NOMO-1 treated with DMSO at 0.1 percent for 48 hours (cell line): ENCODE results near the gene SEMA4G.

Experiments
- DNase-seq: peaks from one replicate; lab custom pipeline; 2025; ENCODE audit not compliant: unreplicated experiment; lab: John Stamatoyannopoulos, UW

The SEMA4G gene

DNA sequence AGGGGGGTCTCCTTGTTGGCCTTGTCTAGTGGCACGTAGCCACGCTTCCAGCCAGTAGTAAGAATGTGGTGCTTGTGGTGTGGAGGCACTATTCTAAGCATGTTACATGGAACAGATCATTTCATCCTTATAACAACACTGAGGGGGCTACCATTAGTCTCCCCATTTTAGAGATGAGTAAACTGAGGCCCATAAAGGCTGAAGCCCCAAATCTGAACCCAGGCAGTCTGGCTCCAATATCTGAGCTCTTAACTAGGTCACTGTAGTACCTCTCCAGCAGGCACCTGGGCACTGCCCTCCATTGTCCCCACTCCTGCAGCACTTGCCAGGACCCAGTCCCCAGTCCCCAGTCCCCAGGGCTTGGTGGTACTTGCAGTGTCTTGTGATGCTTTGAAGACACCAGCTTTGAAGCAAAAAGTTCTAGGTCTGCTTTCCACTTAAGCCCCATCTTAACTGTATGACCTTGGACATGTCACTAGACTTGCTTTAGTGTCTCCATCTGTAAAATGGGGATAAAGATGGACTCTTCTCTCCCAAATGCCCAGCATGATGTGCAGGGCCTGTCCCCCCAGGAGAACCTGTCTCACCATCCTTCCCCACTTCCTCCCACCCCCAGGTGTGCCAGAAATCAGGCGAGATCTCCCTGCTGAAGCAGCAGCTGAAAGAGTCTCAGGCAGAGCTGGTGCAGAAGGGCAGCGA lies 36.7 kb downstream of the SEMA4G start:
- no peak for DNase-seq

DNA sequence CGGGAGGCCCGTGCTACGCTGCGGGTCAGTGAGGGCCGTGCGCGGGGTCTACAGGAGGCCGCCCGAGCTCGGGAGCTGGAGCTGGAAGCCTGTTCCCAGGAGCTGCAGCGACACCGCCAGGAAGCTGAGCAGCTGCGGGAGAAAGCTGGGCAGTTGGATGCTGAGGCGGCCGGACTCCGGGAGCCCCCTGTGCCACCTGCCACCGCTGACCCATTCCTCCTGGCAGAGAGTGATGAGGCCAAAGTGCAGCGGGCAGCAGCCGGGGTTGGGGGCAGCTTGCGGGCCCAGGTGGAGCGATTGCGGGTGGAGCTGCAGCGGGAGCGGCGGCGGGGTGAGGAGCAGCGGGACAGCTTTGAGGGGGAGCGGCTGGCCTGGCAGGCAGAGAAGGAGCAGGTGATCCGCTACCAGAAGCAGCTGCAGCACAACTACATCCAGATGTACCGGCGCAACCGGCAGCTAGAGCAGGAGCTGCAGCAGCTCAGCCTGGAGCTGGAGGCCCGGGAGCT lies 37.3 kb downstream of the SEMA4G start:
- DNase-seq, result no peak

GRCh38 chr10:101007099-101007711 lies 37.9 kb downstream of the SEMA4G start:
- no peak for DNase-seq

DNA sequence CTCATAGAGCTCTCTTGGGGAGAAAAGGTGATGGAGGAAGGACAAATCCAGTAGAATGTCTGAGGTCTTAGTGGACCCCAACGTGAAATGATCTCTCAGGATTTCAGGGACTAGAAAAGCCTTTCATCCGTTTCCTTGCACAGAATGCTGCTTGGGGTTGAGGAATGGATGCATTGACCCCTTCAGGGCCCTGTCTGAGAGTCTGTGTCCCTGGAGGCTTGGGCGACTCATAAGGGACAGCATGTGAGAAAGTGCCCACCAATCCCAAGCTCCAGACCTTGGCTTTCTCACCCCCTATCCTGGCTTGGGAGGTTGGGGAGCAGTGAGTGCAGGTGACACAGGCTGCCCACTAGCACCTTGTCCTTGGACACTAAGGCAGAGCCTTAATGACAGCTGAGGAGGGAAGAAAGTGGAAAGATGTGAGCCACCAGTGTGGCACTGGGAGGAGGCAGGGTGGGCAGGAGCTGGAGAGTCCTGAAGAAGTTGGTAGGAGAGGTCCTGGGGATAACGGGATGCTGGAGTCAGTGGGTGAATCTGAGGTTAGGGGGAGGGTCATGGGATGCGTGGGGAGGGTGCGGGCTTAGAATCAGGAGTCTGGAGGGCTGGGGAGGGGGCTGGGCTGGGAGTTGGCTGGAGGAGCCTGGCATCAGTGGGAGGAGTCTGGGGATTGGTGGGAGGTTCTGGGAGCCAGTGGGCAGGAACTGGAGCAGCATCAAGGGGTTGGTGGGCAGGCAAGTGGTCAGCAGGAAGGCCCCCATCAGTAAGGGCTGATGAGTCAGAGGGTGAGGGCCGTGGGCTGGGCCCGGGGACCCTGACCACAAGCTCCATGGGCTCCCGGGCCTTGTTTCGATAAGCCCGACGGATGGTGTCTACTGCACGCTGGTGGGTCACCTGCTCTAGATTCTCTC lies 38.9 kb downstream of the SEMA4G start:
- DNase-seq, result no peak

DNA sequence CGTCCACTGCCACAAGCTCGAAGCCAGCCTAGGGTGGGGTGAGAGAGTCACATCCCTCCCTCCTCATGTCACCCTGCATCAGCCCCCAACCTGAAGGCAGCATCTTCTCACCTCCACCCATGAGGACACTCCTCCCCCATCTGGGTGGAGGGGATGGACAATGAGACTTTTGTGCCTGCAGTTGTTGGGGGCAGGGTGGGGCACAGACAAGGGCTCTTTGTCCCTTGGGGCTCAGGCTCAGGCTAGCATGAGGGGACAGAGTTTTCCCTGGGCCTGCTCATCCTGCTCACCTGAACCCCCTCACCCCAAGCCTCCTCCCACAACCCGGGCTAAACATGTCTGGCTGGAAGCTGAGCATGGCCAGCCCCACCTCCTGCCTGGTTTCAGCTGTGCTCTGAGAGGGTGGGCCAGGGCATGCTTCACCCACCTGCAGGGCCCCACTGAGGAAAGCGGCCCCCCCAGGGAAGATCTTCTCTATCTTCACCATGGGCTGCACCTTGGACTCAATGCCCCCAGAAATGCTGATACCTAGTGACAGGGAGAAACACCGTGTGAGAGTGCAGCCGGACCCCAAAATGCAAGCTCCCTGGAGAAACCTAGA lies 39.6 kb downstream of the SEMA4G start:
- DNase-seq, result no peak

DNA sequence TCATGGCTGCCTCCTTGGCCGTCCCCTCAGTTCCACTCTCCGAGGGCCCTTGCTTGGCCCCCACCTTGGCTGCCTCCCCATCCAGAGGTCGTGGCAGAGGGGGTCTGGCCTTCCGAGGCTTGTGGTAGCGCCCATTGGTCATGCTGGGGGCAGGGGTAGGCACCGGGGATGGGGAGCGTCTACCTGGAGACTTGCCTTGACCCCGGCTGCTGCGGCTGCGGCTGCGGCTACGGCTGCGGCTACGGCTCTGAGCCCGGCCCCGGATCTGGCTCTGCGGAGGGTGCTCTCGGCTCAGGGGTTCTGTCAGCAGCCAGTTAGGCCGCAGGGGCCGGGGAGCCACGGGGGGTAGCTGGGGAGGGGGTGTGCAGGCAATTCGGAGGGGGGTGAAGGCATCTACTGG lies 41.0 kb downstream of the SEMA4G start:
- no peak for DNase-seq

GRCh38 chr10:101011517-101012423 lies 42.5 kb downstream of the SEMA4G start:
- DNase-seq, result no peak

GRCh38 chr10:101012525-101013364 lies 43.4 kb downstream of the SEMA4G start:
- DNase-seq, result peak; percentile 87

- no peak for DNase-seq
Measured at GRCh38 chr10:101013365-101013825, 44.1 kb downstream of the SEMA4G start.

GRCh38 chr10:101014230-101014884 lies 45.1 kb downstream of the SEMA4G start:
- peak; percentile 41 for DNase-seq

GRCh38 chr10:101014966-101015581 lies 45.8 kb downstream of the SEMA4G start:
- peak; percentile 34 for DNase-seq

GRCh38 chr10:101015582-101015973 lies 46.3 kb downstream of the SEMA4G start:
- DNase-seq, result no peak

DNA sequence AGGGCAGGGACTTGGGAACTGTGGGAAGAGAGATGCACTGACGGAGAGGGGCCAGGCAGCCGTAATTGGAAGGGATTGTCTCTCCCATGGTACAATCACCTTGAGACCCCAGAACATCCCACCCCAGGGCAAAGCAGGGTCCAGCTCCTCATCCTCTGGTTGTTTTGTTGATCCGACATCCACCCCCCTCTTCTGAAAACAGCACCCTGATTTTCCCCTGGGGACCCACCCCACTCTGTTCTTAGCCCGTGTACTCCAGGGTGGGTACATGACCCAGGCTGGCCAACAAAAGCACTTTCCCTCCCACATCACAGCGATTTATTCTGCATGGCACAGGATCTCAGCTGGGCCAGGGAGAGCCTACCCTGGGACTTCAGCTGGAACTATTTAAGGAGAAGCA lies 47.5 kb downstream of the SEMA4G start:
- DNase-seq, result no peak

- peak; percentile 20 for DNase-seq
Measured at GRCh38 chr10:101018118-101018599, 48.9 kb downstream of the SEMA4G start.

- DNase-seq, result peak; percentile 78
Measured at GRCh38 chr10:101018600-101019439, 49.5 kb downstream of the SEMA4G start.
